ENCODE data around the gene DOCK1. TPM values are rescaled to one million over a fixed set of nuclear protein-coding genes. Genes with fewer than 3 reads are reported as not detected.

DOCK1 gene
- total RNA-seq, 2 donors from 2014 or later = 52.9 to 76.7 TPM

DNA sequence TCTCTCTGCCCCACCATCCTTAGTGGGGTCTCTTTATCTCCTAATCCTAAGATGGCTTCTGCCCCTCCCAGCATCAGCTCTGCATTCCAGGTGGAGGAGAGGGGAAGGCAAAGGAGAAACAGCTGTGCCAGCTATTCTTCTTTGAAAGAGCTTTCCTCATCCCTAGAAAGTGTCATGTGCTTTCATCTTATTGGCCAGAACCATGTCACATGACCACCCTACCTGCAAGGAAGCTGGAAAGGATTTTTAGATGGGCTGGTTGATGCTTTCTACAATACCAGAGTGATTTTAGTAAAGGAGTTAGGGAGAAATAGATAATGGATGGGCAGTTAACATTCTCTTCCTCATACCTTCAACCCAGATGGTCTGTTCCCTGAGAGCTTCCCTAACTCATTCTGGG, 150.0 kb downstream of the DOCK1 start:
- H3K36me3 ChIP-seq = peaks cover 11% of the 10 kb centered on the region
- no peak for ATAC-seq (ENCODE audit: insufficient number of reproducible peaks, low FRiP score, low read depth)
- TF ChIP-seq, protein P1, sequence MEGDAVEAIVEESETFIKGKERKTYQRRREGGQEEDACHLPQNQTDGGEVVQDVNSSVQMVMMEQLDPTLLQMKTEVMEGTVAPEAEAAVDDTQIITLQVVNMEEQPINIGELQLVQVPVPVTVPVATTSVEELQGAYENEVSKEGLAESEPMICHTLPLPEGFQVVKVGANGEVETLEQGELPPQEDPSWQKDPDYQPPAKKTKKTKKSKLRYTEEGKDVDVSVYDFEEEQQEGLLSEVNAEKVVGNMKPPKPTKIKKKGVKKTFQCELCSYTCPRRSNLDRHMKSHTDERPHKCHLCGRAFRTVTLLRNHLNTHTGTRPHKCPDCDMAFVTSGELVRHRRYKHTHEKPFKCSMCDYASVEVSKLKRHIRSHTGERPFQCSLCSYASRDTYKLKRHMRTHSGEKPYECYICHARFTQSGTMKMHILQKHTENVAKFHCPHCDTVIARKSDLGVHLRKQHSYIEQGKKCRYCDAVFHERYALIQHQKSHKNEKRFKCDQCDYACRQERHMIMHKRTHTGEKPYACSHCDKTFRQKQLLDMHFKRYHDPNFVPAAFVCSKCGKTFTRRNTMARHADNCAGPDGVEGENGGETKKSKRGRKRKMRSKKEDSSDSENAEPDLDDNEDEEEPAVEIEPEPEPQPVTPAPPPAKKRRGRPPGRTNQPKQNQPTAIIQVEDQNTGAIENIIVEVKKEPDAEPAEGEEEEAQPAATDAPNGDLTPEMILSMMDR (IDR thresholded peaks at IDR 0.05) = no peak

DNA sequence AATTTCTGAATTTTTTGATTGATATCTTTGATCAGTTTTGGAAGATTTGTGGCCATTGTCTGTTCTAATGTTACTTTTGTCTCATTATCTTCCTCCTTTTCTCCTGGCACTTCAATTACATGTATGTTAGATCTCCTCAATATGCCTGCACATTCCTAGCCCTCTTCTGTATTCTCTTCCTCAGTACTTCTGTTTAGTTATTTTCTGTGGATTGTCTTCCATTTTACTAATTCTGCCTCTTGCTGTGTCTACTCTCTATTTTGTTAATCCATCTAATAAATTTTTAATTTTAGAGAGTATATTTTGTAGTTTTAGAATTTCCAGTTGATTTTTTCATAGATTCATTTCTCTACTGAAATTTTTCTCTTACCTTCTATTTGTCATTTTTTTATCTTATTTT, 154.1 kb downstream of the DOCK1 start:
- H3K36me3 ChIP-seq = peaks cover 10% of the 10 kb centered on the region
- no peak for ATAC-seq (ENCODE audit: insufficient number of reproducible peaks, low FRiP score, low read depth)
- TF ChIP-seq, protein P1 (IDR thresholded peaks at IDR 0.05) = no peak

More for the DNA sequence above, 150.0 kb downstream of the DOCK1 start:
- no peaks in the 10 kb centered on the region for H3K27me3 ChIP-seq (replicated peaks; ENCODE audit: insufficient read depth)
- no peaks in the 10 kb centered on the region for H3K9me3 ChIP-seq
- H3K27ac ChIP-seq = no peak overlapping the region
- no peak overlapping the region for H3K4me3 ChIP-seq
- no peak for DNase-seq (ENCODE audit: low spot score)
- H3K4me1 ChIP-seq (ENCODE audit: control insufficient read depth in 1 of 2, low read depth in 2 of 2) = no peaks in the 10 kb centered on the region

GRCh38 chr10:127063762-127064161, 158.5 kb downstream of the DOCK1 start:
- ATAC-seq (ENCODE audit: insufficient number of reproducible peaks, low FRiP score, low read depth) (no peak), DNase-seq (ENCODE audit: low spot score) (no peak)
- TF ChIP-seq, protein P1 (IDR thresholded peaks at IDR 0.05) = no peak
- no peaks in the 10 kb centered on the region for H3K9me3 ChIP-seq
- H3K27ac ChIP-seq = no peak overlapping the region
- H3K36me3 ChIP-seq = peaks cover 28% of the 10 kb centered on the region
- no peak overlapping the region for H3K4me3 ChIP-seq
- H3K4me1 ChIP-seq (ENCODE audit: control insufficient read depth in 1 of 2, low read depth in 2 of 2) = no peaks in the 10 kb centered on the region
- no peaks in the 10 kb centered on the region for H3K27me3 ChIP-seq (replicated peaks; ENCODE audit: insufficient read depth)

More for the DNA sequence above, 154.1 kb downstream of the DOCK1 start:
- Histone ChIP-seq H3K27me3 (replicated peaks; ENCODE audit: insufficient read depth) (no peaks in the 10 kb centered on the region), H3K9me3 (no peaks in the 10 kb centered on the region), H3K4me3 (no peak overlapping the region), H3K27ac (no peak overlapping the region), H3K4me1 (ENCODE audit: control insufficient read depth in 1 of 2, low read depth in 2 of 2) (no peaks in the 10 kb centered on the region)
- no peak for DNase-seq (ENCODE audit: low spot score)

DNA sequence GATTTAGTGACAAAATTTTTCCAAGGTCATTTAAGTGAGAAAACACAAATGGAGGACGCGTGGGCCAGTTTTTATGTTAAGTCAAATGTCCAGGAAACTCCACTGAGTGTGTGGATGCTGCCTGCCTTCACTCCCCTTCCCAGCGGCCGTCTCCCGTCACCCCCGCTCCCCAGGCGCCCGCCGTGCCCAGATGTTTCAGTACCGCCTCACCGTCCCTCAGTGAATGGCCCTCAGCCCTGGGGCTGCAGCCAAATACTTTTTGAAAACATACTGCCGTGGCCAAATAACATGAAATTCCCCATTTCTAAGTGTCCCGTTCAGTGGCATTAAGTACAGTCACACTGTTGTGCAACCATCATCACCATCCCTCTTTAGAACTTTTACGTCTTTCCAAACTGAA, 159.2 kb downstream of the DOCK1 start:
- Histone ChIP-seq H3K4me3 (no peak overlapping the region), H3K9me3 (no peaks in the 10 kb centered on the region), H3K27me3 (replicated peaks; ENCODE audit: insufficient read depth) (no peaks in the 10 kb centered on the region), H3K4me1 (ENCODE audit: control insufficient read depth in 1 of 2, low read depth in 2 of 2) (no peaks in the 10 kb centered on the region), H3K36me3 (peaks cover 34% of the 10 kb centered on the region), H3K27ac (no peak overlapping the region)
- no peak for ATAC-seq (ENCODE audit: insufficient number of reproducible peaks, low FRiP score, low read depth)
- TF ChIP-seq, protein P1 (IDR thresholded peaks at IDR 0.05) = no peak
- no peak for DNase-seq (ENCODE audit: low spot score)

GRCh38 chr10:127067542-127068194, 162.4 kb downstream of the DOCK1 start:
- Histone ChIP-seq H3K36me3 (peaks cover 32% of the 10 kb centered on the region), H3K27me3 (replicated peaks; ENCODE audit: insufficient read depth) (no peaks in the 10 kb centered on the region), H3K9me3 (no peaks in the 10 kb centered on the region), H3K4me3 (no peak overlapping the region), H3K4me1 (ENCODE audit: control insufficient read depth in 1 of 2, low read depth in 2 of 2) (no peaks in the 10 kb centered on the region), H3K27ac (no peak overlapping the region)
- DNase-seq (ENCODE audit: low spot score) (no peak), ATAC-seq (ENCODE audit: insufficient number of reproducible peaks, low FRiP score, low read depth) (no peak)
- TF ChIP-seq, protein P1 (IDR thresholded peaks at IDR 0.05) = no peak
